K562 (cell line): ENCODE data around the gene LCA5. TPM values are rescaled to one million over a fixed set of nuclear protein-coding genes. Genes with fewer than 3 reads are reported as not detected.

Source experiments
- ARID4B ChIP-seq: sonication (generic); formaldehyde crosslinking; IDR thresholded peaks from 2 replicates; pipeline ENCODE4 v1.8.0; 2022; ENCODE audit warnings: mild to moderate bottlenecking, missing genetic modification reagents
- CAMTA2 ChIP-seq: fragments of 250-450 bp; sonication (Bioruptor Pico); conservative IDR thresholded peaks from 2 replicates; pipeline ENCODE4 v1.5.1; 2022
- CTCF ChIP-seq, 3 experiments: IDR thresholded peaks in 2 of 3; conservative IDR thresholded peaks in 1 of 3; 2 replicates each; pipeline ENCODE4 v1.5.1; 2011 to 2012; ENCODE audit warnings: low read length in 3 of 3, mild to moderate bottlenecking in 3 of 3, control low read depth in 2 of 3, improper control_type of control experiment in 1 of 3, inconsistent platforms in 1 of 3, low read depth in 1 of 3, mixed read lengths in 1 of 3, moderate library complexity in 1 of 3; ENCODE audit not compliant: insufficient read depth in 2 of 3
- DEAF1 ChIP-seq: fragments of 450-650 bp; formaldehyde crosslinking; IDR thresholded peaks from 2 replicates; pipeline ENCODE4 v1.4.0; 2020; ENCODE audit warnings: mild to moderate bottlenecking, moderate library complexity
- HNRNPLL ChIP-seq: fragments of 200-400 bp; formaldehyde crosslinking; IDR thresholded peaks from 2 replicates; pipeline ENCODE4 v1.6.1; 2017; ENCODE audit warnings: low read length, low read depth, mild to moderate bottlenecking; ENCODE audit not compliant: poor library complexity, severe bottlenecking
- MCM3 ChIP-seq: fragments of 450-650 bp; IDR thresholded peaks from 2 replicates; pipeline ENCODE4 v1.6.1; 2016
- NCOA4 ChIP-seq: fragments of 450-650 bp; IDR thresholded peaks from 2 replicates; pipeline ENCODE4 v1.6.1; 2018; ENCODE audit warnings: mild to moderate bottlenecking; ENCODE audit not compliant: partially characterized antibody
- NFATC3 ChIP-seq: fragments of 450-650 bp; IDR thresholded peaks from 2 replicates; pipeline ENCODE4 v1.6.1; 2017; ENCODE audit warnings: mild to moderate bottlenecking
- RAD21 ChIP-seq, 2 experiments: fragments of 250-450 bp in 1 of 2; fragments of 450-650 bp in 1 of 2; sonication (Bioruptor Pico) in 1 of 2; formaldehyde crosslinking in 1 of 2; IDR thresholded peaks in 1 of 2; conservative IDR thresholded peaks in 1 of 2; 2 replicates each; pipeline versions ENCODE4 v1.4.0 to v1.8.0; 2020 to 2022; ENCODE audit warnings: mild to moderate bottlenecking in 2 of 2, moderate library complexity in 1 of 2
- STAG1 ChIP-seq: sonication (generic); formaldehyde crosslinking; IDR thresholded peaks from 2 replicates; pipeline ENCODE4 v1.5.0; 2020; ENCODE audit warnings: missing genetic modification reagents, borderline replicate concordance
- TAF15 ChIP-seq: fragments of 200-400 bp; formaldehyde crosslinking; IDR thresholded peaks from 2 replicates; pipeline ENCODE4 v1.6.1; 2017; ENCODE audit warnings: mild to moderate bottlenecking, low read depth, low read length, moderate library complexity
- ZNF124 ChIP-seq: sonication (generic); formaldehyde crosslinking; IDR thresholded peaks from 2 replicates; pipeline ENCODE4 v1.8.1; 2022; ENCODE audit warnings: missing genetic modification reagents
- polyA plus RNA-seq, 8 experiments: library from polyadenylated mRNA; depleted of rRNA in 4 of 8; stranded (reverse) in 5 of 8; unstranded in 3 of 8; fragments of >200 nt; fragmentation: Nextera tagmentation in 2 of 8; fragmentation: Illumina TruSeq in 1 of 8; extraction: Ambion mirVana in 2 of 8; extraction: Trizol in 1 of 8; gene quantifications; 2 replicates each; pipeline versions ENCODE4 v1.2.1 to v1.2.3, GENCODE V29; 2011 to 2014; ENCODE audit warnings: inconsistent platforms in 1 of 8, missing spikeins in 1 of 8
- total RNA-seq, 7 experiments: library from RNA; depleted of rRNA in 6 of 7; stranded (reverse); fragments of >200 nt in 6 of 7; fragmentation: Illumina TruSeq in 2 of 7; extraction: Trizol in 2 of 7; gene quantifications; 2 replicates each; pipeline versions ENCODE4 v1.2.1 to v1.2.3, GENCODE V29; 2011 to 2021; ENCODE audit warnings: low replicate concordance in 1 of 7

LCA5 gene
- total and polyA plus RNA-seq, 9 of the 15 experiments (the other 6 are each of a cell fraction or from before 2014, with no cell fraction given): 1.0 to 3.4 (median 1.8) TPM

- TF ChIP-seq ARID4B (CRISPR knock-in tag): no peak
- no peak for TF ChIP-seq CAMTA2 (CRISPR knock-in tag)
- no peak for TF ChIP-seq ZNF124
- TF ChIP-seq NFATC3: no peak
- no peak for TF ChIP-seq MCM3
- no peak for TF ChIP-seq HNRNPLL
- peak in 2 of 3 experiments; percentile 22 to 57; a peak in 4 of 6 replicates for TF ChIP-seq CTCF (IDR thresholded peaks at IDR 0.05 in 2 of 3, conservative IDR thresholded peaks at IDR 0.05 in 1 of 3; ENCODE audit: insufficient read depth in 2 of 3, low read depth in 1 of 3, low read length in 3 of 3)
- no peak for TF ChIP-seq TAF15
- no peak for TF ChIP-seq NCOA4
- TF ChIP-seq RAD21 (CRISPR knock-in tag; conservative IDR thresholded peaks at IDR 0.05 in 1 of 2, IDR thresholded peaks at IDR 0.05 in 1 of 2): peak; percentile 69 to 70
- TF ChIP-seq STAG1 (CRISPR knock-in tag): no peak
- TF ChIP-seq DEAF1 (CRISPR knock-in tag): peak; percentile 31; the same call in 1 of the 2 replicates
Measured at GRCh38 chr6:79466207-79466834, 70.9 kb downstream of the LCA5 start (continued).
